ENCODE results near the gene CCDC3.

Gene CCDC3

DNA sequence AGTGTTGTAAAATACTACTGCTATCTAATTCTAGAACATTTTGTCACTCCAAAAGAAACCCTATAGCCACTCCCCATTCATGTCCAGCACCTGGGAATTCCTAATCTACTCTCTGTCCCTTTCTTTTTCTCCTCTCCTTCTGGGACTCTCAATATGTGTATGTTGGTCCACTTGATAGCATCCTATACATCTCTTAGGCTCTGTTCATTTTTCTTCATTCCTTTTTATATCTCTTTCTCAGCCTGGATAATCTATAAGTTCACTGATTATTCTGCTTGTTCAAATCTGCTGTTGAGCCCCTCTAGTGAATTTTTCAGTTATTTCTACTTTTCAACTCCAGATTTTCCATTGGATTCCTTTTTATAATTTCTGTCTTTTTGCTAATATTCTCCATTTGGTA, 108.6 kb downstream of the CCDC3 start:
- no peaks in the 10 kb centered on the region for H3F3A ChIP-seq (ENCODE audit: control insufficient read depth, insufficient read depth)
- TF ChIP-seq EZH2phosphoT487 (IDR thresholded peaks at IDR 0.05; ENCODE audit: borderline replicate concordance, low read length), result no peak
- TF ChIP-seq, protein P1, sequence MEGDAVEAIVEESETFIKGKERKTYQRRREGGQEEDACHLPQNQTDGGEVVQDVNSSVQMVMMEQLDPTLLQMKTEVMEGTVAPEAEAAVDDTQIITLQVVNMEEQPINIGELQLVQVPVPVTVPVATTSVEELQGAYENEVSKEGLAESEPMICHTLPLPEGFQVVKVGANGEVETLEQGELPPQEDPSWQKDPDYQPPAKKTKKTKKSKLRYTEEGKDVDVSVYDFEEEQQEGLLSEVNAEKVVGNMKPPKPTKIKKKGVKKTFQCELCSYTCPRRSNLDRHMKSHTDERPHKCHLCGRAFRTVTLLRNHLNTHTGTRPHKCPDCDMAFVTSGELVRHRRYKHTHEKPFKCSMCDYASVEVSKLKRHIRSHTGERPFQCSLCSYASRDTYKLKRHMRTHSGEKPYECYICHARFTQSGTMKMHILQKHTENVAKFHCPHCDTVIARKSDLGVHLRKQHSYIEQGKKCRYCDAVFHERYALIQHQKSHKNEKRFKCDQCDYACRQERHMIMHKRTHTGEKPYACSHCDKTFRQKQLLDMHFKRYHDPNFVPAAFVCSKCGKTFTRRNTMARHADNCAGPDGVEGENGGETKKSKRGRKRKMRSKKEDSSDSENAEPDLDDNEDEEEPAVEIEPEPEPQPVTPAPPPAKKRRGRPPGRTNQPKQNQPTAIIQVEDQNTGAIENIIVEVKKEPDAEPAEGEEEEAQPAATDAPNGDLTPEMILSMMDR (IDR thresholded peaks at IDR 0.05; ENCODE audit: low read depth, low read length, poor library complexity, severe bottlenecking), result no peak

DNA sequence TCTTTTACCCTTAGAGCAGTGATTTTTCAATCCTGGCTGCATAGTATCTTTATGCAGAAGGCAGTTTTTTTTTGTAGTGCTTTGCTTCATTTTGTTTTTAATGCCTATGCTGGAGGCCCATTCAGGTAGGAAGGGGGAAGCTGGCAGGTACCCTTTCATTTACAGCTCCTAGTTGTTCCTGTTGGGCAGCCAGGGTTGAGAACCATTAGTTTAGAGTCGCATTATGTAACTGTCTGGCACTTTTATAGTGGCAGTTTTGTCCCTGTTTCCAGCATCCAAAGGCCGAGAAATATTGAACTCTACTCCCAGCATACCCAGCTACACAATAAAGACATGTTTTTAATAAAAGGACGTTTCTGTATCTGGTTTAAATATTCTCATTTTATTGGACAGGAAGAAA, 110.6 kb downstream of the CCDC3 start:
- H3K36me3 ChIP-seq (ENCODE audit: control insufficient read depth, low read length), result no peaks in the 10 kb centered on the region
- no peak overlapping the region for H3K4me3 ChIP-seq (ENCODE audit: low read length)
- no peak for TF ChIP-seq EZH2phosphoT487 (IDR thresholded peaks at IDR 0.05; ENCODE audit: borderline replicate concordance, low read length)
- TF ChIP-seq, protein P1 (IDR thresholded peaks at IDR 0.05; ENCODE audit: low read depth, low read length, poor library complexity, severe bottlenecking), result no peak
- H3F3A ChIP-seq (ENCODE audit: control insufficient read depth, insufficient read depth), result no peaks in the 10 kb centered on the region
- no peak overlapping the region for H3K4me2 ChIP-seq (ENCODE audit: low read length)
- H3K27me3 ChIP-seq (ENCODE audit: control insufficient read depth, low read length), result peaks cover 12% of the 10 kb centered on the region
- H3K4me1 ChIP-seq (ENCODE audit: control insufficient read depth, low read length), result no peaks in the 10 kb centered on the region
- no peak overlapping the region for H3K27ac ChIP-seq (ENCODE audit: low read depth, low read length)
- no peaks in the 10 kb centered on the region for H3K79me2 ChIP-seq (ENCODE audit: control insufficient read depth, low read length)
- H4K20me1 ChIP-seq (ENCODE audit: control insufficient read depth, insufficient read depth, low read depth, low read length), result no peaks in the 10 kb centered on the region
- H3K9me3 ChIP-seq (ENCODE audit: control insufficient read depth, insufficient read depth, low read length), result no peaks in the 10 kb centered on the region
- H3K9me2 ChIP-seq (replicated peaks; ENCODE audit: control insufficient read depth, low read length), result no peaks in the 10 kb centered on the region

More for the DNA sequence above, 108.6 kb downstream of the CCDC3 start:
- H3K27ac ChIP-seq (ENCODE audit: low read depth, low read length), result no peak overlapping the region
- no peaks in the 10 kb centered on the region for H3K4me1 ChIP-seq (ENCODE audit: control insufficient read depth, low read length)
- peaks cover 12% of the 10 kb centered on the region for H3K27me3 ChIP-seq (ENCODE audit: control insufficient read depth, low read length)
- no peaks in the 10 kb centered on the region for H3K79me2 ChIP-seq (ENCODE audit: control insufficient read depth, low read length)
- no peak overlapping the region for H3K4me2 ChIP-seq (ENCODE audit: low read length)
- no peaks in the 10 kb centered on the region for H3K9me2 ChIP-seq (replicated peaks; ENCODE audit: control insufficient read depth, low read length)
- no peaks in the 10 kb centered on the region for H3K9me3 ChIP-seq (ENCODE audit: control insufficient read depth, insufficient read depth, low read length)
- no peaks in the 10 kb centered on the region for H4K20me1 ChIP-seq (ENCODE audit: control insufficient read depth, insufficient read depth, low read depth, low read length)
- H3K4me3 ChIP-seq (ENCODE audit: low read length), result no peak overlapping the region
- H3K36me3 ChIP-seq (ENCODE audit: control insufficient read depth, low read length), result no peaks in the 10 kb centered on the region

DNA sequence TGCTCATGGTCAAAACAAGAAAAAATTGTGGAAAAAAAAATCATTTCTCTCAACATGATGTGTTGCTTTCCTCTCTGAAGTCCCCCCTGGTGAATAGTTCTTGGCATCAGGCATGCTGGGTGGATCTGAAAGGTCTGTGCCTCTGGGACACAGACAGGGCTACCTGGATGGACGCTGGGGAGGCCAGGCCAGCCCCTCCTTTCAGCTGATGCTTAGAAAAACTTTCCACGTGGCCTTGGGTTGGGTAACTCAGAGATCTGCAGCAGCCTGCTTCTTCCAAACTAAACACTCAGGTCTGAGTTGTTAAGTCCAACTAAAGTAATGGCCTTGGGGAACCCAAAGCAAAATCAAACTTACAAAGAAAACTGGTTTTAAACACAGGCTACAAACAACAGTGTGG, 113.0 kb downstream of the CCDC3 start:
- H3K9me2 ChIP-seq (replicated peaks; ENCODE audit: control insufficient read depth, low read length), result no peaks in the 10 kb centered on the region

More for the DNA sequence above, 113.0 kb downstream of the CCDC3 start:
- Histone ChIP-seq H3K27ac (ENCODE audit: low read depth, low read length) (no peak overlapping the region), H3K4me2 (ENCODE audit: low read length) (no peak overlapping the region), H4K20me1 (ENCODE audit: control insufficient read depth, insufficient read depth, low read depth, low read length) (no peaks in the 10 kb centered on the region), H3K79me2 (ENCODE audit: control insufficient read depth, low read length) (no peaks in the 10 kb centered on the region), H3K4me1 (ENCODE audit: control insufficient read depth, low read length) (no peaks in the 10 kb centered on the region), H3K36me3 (ENCODE audit: control insufficient read depth, low read length) (no peaks in the 10 kb centered on the region), H3F3A (ENCODE audit: control insufficient read depth, insufficient read depth) (no peaks in the 10 kb centered on the region), H3K9me3 (ENCODE audit: control insufficient read depth, insufficient read depth, low read length) (no peaks in the 10 kb centered on the region), H3K27me3 (ENCODE audit: control insufficient read depth, low read length) (peaks cover 12% of the 10 kb centered on the region), H3K4me3 (ENCODE audit: low read length) (no peak overlapping the region)
- no peak for TF ChIP-seq EZH2phosphoT487 (IDR thresholded peaks at IDR 0.05; ENCODE audit: borderline replicate concordance, low read length)
- TF ChIP-seq, protein P1 (IDR thresholded peaks at IDR 0.05; ENCODE audit: low read depth, low read length, poor library complexity, severe bottlenecking), result no peak

Measured in DOHH2 (cell line).